Osteoblast (primary cell): ENCODE data around the gene S1PR2. TPM values are rescaled to one million over a fixed set of nuclear protein-coding genes. Genes with fewer than 3 reads are reported as not detected.
"Not testable (repeated sequence)": the region's sequence is repeated elsewhere in the genome, so short reads cannot be mapped to it uniquely, and the experiment has no call there.

Source experiments
- DNase-seq: peaks from one replicate; pipeline ENCODE4 v3.0.0; 2011; ENCODE audit warnings: low spot score, mixed read lengths; ENCODE audit not compliant: insufficient read length; ENCODE audit errors: missing footprints
- H2AFZ ChIP-seq: 2 replicates; pipeline ENCODE4 v1.6.0; 2011; ENCODE audit warnings: mild to moderate bottlenecking, low read length
- H3K27ac ChIP-seq: 2 replicates; pipeline ENCODE4 v1.5.1; 2011; ENCODE audit warnings: mild to moderate bottlenecking, low read depth, low read length, moderate library complexity
- H3K27me3 ChIP-seq: 2 replicates; pipeline ENCODE4 v1.6.0; 2012; ENCODE audit warnings: mild to moderate bottlenecking, control low read depth, inconsistent platforms, low read length, moderate library complexity; ENCODE audit not compliant: insufficient read depth
- H3K36me3 ChIP-seq: 2 replicates; pipeline ENCODE4 v1.5.1; 2011; ENCODE audit warnings: mild to moderate bottlenecking, low read length, control low read depth, moderate library complexity; ENCODE audit not compliant: insufficient read depth
- H3K4me1 ChIP-seq: 2 replicates; pipeline ENCODE4 v1.5.1; 2011; ENCODE audit warnings: mild to moderate bottlenecking, low read length, control low read depth, moderate library complexity; ENCODE audit not compliant: insufficient read depth
- H3K4me2 ChIP-seq: 2 replicates; pipeline ENCODE4 v1.6.0; 2011; ENCODE audit warnings: mild to moderate bottlenecking, low read length; ENCODE audit not compliant: insufficient read depth
- H3K4me3 ChIP-seq: fragments of 200-600 bp; sonication (generic); 3 replicates; pipeline ENCODE4 v1.5.1; 2012; ENCODE audit warnings: mild to moderate bottlenecking, low read length, inconsistent platforms; ENCODE audit not compliant: insufficient read depth
- H3K79me2 ChIP-seq: 2 replicates; pipeline ENCODE4 v1.6.0; 2012; ENCODE audit warnings: mild to moderate bottlenecking, low read length, control low read depth, inconsistent platforms; ENCODE audit not compliant: insufficient read depth
- H3K9me3 ChIP-seq: 2 replicates; pipeline ENCODE4 v1.5.1; 2011; ENCODE audit warnings: low read depth, low read length, control low read depth
- H4K20me1 ChIP-seq: 2 replicates; pipeline ENCODE4 v1.6.0; 2012; ENCODE audit warnings: mild to moderate bottlenecking, low read length, control low read depth; ENCODE audit not compliant: insufficient read depth
- total RNA-seq: library from RNA; depleted of rRNA; stranded (reverse); fragments of >200 nt; gene quantifications from 2 replicates; pipeline ENCODE4 v1.2.3, GENCODE V29; 2012
- TF ChIP-seq, protein P1 (sequence below): IDR thresholded peaks from 2 replicates; pipeline ENCODE4 v1.5.1; 2011; ENCODE audit warnings: mild to moderate bottlenecking, low read depth, low read length, moderate library complexity; ENCODE audit errors: extremely low read depth

Gene S1PR2
- total RNA-seq, 1 donor, result 9.4 TPM

DNA sequence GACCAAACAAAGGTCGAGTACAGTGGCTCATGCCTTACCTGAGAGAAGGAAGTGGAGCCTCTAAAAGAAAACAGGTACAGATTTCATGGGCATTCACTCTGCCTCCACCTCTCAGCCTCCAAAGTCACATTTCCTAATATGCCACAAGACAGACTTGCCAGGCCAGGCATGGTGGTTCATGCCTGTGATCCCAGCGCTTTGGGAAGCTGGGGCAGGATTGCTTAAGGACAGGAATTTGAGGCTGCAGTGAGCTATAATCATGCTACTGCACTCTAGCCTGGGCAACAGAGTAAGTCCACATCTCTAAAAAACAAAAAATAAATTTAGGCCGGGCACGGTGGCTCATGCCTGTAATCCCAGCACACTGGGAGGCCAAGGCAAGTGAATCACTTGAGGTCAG, 25.5 kb downstream of the S1PR2 start:
- no peaks in the 10 kb centered on the region for H4K20me1 ChIP-seq
- H3K27ac ChIP-seq, result no peak overlapping the region
- H2AFZ ChIP-seq, result no peak overlapping the region
- TF ChIP-seq, protein P1, sequence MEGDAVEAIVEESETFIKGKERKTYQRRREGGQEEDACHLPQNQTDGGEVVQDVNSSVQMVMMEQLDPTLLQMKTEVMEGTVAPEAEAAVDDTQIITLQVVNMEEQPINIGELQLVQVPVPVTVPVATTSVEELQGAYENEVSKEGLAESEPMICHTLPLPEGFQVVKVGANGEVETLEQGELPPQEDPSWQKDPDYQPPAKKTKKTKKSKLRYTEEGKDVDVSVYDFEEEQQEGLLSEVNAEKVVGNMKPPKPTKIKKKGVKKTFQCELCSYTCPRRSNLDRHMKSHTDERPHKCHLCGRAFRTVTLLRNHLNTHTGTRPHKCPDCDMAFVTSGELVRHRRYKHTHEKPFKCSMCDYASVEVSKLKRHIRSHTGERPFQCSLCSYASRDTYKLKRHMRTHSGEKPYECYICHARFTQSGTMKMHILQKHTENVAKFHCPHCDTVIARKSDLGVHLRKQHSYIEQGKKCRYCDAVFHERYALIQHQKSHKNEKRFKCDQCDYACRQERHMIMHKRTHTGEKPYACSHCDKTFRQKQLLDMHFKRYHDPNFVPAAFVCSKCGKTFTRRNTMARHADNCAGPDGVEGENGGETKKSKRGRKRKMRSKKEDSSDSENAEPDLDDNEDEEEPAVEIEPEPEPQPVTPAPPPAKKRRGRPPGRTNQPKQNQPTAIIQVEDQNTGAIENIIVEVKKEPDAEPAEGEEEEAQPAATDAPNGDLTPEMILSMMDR, result no peak
- no peak overlapping the region for H3K4me2 ChIP-seq
- H3K4me3 ChIP-seq, result no peak overlapping the region
- H3K9me3 ChIP-seq, result no peaks in the 10 kb centered on the region
- no peaks in the 10 kb centered on the region for H3K36me3 ChIP-seq
- DNase-seq, result no peak
- H3K27me3 ChIP-seq, result no peaks in the 10 kb centered on the region
- peaks cover 18% of the 10 kb centered on the region for H3K4me1 ChIP-seq
- H3K79me2 ChIP-seq, result no peaks in the 10 kb centered on the region

DNA sequence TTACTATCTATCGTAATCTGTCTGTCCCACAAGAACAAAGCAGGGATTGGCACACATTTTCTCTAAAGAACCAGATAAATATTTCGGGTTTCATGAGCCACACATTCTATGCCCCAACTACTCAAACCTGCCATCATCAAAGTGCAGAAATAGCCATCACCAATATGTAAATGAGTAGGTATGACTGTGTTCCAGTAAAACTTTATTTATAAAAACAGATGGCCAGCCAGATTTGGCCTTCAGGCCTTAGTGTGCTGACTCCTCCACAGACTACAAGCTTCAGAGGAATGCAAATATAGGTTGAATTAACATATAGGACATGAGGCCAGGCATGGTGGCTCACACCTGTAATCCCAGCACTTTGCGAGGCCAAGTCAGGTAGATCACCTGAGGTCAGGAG, 27.4 kb downstream of the S1PR2 start:
- Histone ChIP-seq H3K4me1 (peaks cover 11% of the 10 kb centered on the region), H3K79me2 (no peaks in the 10 kb centered on the region), H3K4me3 (no peak overlapping the region), H3K9me3 (no peaks in the 10 kb centered on the region), H3K36me3 (no peaks in the 10 kb centered on the region), H3K4me2 (no peak overlapping the region), H3K27ac (no peak overlapping the region), H2AFZ (no peak overlapping the region), H4K20me1 (no peaks in the 10 kb centered on the region), H3K27me3 (no peaks in the 10 kb centered on the region)
- DNase-seq, result no peak
- TF ChIP-seq, protein P1, result no peak

DNA sequence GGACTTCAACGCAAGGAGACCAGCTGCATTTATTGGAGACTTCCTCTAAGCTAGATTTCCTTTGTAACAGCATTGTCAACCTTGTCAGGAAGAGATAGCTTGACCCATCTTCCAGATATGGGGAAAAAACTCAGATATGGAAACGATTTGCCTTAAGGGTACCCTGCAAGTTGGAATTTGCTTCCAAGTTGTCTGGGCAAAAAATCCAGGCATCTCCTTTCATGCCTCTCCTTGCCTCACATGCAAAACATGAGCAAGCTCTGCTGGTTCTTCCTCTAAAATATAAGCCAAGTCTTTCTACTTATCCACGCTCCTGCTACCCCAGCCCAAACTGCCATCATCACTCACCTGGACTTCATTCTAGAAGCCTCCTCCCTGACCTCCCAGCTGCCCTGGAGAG, 30.0 kb downstream of the S1PR2 start:
- Histone ChIP-seq H3K4me2 (no peak overlapping the region), H3K4me1 (peaks cover 6% of the 10 kb centered on the region), H2AFZ (no peak overlapping the region), H3K4me3 (no peak overlapping the region), H3K36me3 (no peaks in the 10 kb centered on the region), H3K79me2 (no peaks in the 10 kb centered on the region), H3K27ac (no peak overlapping the region), H3K9me3 (no peaks in the 10 kb centered on the region), H4K20me1 (no peaks in the 10 kb centered on the region), H3K27me3 (no peaks in the 10 kb centered on the region)
- no peak for DNase-seq
- TF ChIP-seq, protein P1, result no peak

DNA sequence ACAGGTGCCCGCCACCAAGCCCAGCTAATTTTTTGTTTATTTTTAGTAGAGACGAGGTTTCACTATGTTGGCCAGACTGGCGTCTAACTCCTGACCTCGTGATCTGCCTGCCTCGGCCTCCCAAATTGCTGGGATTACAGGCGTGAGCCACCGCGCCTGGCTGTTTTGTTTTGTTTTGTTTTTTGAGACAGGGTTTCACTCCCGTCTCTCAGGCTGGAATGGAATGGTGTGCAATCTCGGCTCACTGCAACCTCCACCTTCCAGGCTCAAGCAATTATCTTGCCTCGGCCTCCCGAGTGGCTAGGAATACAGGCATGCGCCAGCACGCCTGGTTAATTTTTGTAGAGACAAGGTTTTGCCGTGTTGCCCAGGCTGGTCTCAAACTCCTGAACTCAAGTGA, 31.0 kb downstream of the S1PR2 start:
- H3K36me3 ChIP-seq, H3K79me2 ChIP-seq, H2AFZ ChIP-seq, DNase-seq, H3K27ac ChIP-seq, H3K4me2 ChIP-seq, H3K4me3 ChIP-seq, H3K27me3 ChIP-seq, H4K20me1 ChIP-seq, H3K4me1 ChIP-seq, H3K9me3 ChIP-seq: not testable (repeated sequence)

DNA sequence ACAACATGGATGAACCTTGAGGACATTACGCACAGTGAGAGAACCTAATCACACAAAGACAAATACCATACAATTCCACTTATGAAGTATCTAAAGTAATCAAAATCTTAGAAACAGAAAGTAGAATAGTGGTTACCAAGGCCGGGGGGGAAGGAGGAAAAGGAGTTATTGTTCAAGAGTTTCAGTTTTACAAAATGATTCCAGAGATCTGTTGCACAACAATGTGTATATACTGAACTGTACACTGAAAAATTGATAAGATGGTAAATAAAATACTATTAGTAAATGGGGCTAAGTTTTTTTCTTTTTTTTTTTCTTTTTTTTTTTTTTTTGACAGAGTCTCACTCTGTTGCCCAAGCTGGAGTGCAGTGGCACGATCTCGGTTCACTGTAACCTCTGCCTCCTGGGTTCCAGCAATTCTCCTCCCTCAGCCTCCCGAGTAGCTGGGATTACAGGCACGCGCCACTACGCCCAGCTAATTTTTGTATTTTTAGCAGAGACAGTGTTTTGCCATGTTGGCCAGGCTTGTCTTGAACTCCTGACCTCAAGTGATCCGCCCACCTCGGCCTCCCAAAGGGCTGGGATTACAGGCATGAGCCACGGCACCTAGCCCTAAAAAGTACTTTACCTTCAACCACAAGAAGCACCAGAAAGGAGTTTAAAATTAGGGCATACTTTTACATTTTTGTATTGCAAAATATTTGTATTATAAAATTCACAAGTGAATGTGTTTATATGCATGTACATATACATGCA, 32.1 kb downstream of the S1PR2 start:
- not testable (repeated sequence) for H3K4me1 ChIP-seq, H3K27me3 ChIP-seq, H4K20me1 ChIP-seq, H3K36me3 ChIP-seq, H3K27ac ChIP-seq, H2AFZ ChIP-seq, H3K4me3 ChIP-seq, DNase-seq, H3K9me3 ChIP-seq, H3K79me2 ChIP-seq
- H3K4me2 ChIP-seq, result peak overlapping the region; percentile 29
